ENCODE measurements around the gene UBE2H.
"Not testable (repeated sequence)": the region's sequence is repeated elsewhere in the genome, so short reads cannot be mapped to it uniquely, and the experiment has no call there.

The UBE2H gene

DNA sequence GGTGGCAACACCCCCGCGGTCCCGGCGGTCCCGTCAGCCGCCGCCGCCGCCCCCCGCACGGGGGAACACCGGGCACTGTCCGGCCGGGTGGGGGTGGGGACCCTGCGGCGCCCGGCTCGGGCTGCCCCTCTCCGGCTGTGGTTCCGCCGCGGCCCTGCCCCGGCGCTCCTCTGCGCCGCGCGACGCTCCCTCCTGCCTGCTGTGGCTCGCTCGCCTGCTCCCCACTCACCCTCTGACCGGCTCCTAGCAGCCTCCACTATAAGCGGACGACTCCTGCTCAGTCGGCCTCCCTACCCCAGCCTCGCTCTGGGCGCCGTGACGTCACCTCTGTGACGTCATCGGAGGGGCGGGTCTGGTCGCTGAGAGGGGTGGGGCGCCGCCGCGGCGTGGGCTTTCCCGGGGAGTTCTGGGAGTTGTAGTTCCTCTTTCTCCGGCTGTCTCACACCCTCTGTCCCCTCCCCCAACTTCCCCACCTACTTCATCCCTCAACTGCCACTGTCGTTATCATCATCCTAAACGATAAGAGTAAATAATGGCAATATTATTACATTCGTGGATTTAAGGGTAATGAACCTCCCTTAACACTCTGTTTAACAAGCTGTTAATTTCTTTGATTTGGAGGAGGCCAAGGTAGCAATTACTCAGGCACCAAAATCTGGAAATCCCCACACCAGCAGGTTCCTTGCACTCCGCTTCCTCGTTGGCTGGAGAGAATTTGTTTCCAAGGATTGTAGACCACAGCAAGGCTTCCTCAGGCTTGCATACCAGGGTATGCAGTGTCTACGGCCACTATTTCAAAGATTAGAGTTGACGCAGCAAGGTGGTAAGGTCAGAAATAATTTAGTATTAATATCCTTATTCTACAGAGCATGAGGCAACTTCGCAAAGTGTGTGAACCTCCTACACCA, at the start of gene UBE2H:
UBE2H (minus strand) TSS at position 308 of the 908 bp plus-strand sequence. CDS start 405 bp downstream, outside the sequence.
- DNase-seq: peak; percentile 97

DNA sequence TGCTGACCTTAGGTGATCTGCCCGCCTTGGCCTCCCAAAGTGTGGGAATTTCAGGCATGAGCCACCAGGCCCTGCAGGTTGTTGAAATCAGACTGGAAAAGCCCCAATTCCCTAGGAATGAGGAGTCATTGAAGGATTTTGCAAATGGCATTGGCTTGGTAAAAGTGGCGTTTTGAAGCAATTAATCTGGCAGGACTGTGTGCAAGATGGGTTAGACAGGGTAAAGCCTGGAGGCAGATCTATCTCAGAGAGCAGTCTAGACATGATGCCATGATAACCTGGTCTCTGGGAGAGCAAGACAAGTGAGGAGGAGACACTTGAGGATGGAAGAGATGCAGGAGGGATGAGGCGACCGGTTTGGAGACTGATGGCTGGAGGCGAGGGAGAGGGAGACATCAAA, 45.7 kb upstream of the UBE2H start:
- DNase-seq: no peak

DNA sequence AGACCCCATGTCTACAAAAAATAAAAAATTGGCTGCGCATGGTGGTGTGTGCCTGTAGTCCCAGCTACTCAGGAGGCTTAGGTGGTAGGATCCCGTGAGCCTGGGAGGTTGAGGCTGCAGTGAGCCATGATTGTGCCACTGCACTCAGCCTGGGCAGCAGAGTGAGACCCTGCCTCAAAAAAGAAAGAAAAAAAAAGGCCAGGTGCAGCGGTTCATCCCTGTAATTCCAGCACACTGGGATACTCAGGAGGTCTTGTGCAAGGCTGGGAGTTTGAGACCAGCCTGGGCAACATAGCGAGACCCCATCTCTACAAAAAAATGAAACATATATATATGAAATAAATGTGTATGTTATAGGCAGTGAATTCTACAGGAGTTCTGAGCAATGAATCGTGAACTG, 44.5 kb upstream of the UBE2H start:
- DNase-seq: no peak

DNA sequence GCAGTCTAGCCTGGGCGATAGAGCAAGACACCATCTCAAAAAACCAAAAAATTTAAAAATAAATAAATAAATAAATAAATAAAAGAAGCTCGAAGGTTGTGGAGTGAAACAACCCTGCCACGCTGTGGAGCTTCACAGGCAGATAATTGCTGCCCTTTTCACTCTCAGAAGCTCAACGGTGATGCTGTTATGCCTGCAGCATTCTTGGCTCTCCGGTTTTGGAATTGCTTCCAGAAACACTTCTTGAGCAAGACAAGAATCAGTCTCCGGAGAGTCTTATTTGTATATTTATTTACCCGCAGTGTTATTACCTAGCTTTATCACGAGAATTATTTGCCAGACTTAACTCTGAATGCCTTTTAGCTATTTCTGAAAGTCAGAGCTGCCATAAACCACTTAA, 40.5 kb upstream of the UBE2H start:
- no peak for DNase-seq

DNA sequence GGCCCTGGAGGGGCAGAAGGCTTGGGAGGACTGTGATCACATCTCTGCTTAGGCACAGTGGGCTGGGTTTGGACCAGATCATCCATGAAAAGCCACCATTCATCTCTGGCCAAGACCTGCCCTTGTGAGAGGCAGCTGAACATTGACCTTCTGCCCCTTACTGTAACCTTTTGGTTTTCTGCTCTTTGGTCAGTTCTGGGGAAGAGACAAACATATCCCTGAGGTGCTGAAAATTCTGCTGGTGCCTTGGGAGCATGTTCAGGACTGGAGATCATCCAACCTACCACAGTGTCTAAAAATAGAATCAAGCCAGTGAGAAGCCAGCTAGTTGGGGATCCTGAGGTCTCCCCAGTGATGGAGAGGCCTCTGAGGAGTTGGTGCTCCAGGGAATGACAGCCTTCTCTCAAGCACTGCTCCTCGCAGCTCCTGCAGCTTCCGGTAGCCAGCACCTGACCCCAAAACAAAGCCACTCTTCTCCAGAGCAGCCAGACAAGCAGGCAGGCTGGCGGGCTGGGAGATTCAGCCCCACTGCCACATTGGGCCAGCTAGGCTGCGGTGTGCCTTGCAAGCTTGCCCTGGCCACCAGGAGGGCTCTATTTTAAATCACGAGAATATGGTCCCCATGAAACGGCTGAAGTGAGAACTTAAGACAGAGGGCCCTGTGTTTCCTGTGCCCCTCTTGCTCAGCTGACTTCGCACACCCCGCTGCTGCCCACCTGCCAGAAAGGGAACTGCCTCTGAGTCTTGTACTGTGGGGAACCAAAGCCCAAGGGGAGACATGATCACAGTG, 37.8 kb upstream of the UBE2H start:
- peak; percentile 17 for DNase-seq

DNA sequence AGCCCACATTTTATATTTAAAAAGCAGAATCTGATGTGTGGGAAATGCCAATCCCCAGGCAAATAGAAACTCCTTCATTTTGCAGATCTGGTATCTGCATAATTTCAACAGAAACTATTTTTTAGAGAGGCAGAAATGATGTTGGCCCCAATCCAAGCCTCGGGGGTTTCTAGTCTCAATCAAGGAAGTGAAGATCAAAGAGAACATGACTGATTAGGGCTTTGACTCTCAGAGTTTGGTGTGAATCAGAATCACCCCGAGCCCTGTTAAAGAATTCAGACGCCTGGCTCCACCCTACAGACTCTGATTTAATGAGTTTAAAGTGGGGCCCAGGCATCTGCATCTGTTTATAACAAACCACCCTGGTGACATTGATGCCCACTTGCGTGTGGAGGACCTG, 36.7 kb upstream of the UBE2H start:
- DNase-seq: no peak

DNA sequence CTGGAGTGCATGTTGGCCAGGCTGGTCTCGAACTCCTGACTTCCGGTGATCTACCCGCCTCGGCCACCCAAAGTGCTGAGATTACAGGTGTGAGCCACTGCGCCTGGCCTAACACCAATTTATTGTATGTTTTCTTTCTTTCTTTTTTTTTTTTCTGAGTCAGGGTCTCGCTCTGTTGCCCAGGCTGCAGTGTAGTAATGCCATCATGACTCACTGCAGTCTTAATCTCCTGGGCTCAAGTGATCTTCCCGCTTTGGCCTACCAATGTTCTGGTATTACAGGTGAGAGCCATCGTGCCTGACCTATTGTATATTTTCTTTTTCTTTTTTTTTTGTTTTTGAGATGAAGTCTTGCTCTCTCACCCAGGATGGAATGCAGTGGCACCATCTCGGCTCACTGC, 33.8 kb upstream of the UBE2H start:
- DNase-seq: no peak

DNA sequence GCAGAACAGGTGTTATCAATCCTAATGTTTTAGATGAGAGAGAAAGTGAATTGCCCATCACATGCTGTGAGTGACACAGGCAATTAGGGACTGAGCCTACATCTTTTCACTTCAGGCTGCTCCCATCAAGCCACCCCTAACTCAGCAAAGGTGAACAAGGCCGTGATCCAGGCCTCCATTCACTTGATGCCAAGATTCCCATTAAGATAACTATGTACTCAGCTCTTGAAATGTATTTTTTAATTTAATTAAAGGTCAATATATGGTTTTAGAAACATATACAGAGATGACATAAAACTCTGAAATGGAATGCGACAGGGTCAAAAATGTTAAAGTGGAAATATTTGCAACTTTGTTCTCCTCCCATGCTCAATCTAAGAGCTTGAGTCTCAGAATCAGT, 27.9 kb upstream of the UBE2H start:
- no peak for DNase-seq

DNA sequence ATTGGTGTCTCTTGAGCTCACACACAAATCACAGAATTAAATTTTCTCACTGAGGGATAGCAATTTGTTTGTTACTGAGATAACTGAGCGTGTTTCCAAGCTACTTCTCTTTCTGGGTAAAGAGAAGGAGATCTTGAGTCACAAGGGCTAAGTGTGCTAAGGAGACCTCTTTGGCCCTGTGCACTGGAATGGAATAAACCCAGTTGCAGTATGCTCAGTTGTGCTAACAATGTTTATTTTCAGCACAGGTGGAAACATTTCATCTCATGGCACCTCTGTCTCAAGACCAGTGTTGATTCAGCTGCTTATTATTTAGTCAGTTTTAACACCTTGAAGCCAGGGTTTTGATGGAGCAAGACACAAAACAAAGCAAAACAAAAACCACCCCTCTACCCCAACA, 22.5 kb upstream of the UBE2H start:
- no peak for DNase-seq

DNA sequence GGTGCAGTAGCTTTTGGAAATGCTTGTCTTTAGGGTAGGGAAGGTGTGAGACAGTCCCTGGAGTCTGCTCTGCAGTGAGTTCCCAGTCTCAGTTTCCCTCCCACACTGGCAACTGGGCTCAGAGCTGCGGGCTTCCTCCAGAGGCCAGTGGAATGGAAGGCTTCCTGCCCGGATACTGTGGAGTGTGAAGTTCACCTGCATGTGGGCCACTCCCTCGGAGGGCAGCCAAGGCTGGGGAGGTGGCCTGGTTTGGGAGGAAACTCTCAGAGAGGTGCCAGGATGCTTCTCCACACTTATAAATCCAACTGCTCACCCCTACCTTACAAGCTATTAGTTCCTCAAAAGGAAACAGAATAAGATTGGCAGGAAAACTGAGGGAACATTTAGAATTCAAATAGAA, 18.1 kb upstream of the UBE2H start:
- no peak for DNase-seq

DNA sequence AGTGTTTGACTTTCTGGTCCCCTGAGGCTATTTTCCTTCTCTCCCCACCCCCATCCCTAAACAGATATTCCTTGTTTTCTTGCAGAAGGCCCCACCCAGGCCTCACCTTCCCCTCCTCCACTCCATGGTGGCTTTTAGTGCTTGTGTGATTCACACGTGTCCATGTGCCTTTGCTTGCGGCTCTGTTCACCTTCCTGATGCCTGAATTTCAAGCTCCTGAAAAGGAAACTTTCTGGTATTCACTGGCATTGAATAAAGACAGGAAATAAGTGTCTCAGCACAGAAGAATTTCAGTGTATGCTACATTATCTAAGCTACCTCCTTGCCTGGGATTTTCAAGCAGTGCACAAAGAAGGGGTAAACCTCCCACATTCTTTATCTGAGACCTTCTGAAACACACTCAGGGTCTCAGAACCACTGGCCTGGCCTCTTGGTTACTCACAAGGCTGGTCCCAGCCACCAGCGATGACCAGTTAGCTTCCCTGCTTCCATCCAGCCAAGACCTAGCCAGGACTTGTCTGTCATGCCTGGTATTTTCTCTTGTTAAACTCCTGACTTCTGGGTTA, 17.2 kb upstream of the UBE2H start:
- no peak for DNase-seq

DNA sequence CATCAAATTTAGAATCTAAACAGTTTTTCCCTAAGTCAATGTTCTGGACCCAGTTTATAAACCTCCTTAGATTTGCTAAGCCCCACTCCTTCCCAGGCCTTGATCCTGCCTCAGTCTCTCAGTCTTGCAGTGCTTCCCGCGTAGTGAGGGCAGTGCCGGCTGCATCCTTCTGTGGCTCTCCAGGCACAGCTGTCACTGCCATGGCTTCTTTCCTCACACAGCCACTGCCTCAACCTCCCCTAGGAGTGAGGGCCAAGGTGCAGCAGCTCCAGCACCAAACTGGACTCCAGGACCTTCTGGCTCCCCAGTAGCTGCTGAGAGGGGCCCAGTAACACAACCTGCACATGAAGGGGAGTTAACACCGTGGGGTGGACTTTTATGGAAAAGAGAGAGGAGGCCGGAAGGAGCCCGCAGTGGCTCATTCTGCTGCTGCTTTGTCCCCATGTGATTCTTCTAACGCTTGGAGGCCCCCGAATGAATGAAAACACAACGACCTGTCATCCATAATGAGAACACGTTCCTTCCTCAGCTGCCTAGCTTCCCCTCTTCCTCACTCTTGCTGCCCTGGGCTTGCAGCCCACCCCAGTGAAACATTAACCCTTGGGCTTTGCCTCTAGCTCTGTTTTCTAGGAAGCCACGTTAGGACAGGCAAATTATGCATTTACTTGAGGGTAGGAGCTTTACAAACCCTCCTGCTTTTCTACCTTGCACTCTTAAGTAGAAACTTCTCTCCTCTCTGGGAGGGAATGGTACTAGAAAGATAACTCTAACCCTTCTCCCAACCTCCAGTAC, 16.0 kb upstream of the UBE2H start:
- DNase-seq: no peak

DNA sequence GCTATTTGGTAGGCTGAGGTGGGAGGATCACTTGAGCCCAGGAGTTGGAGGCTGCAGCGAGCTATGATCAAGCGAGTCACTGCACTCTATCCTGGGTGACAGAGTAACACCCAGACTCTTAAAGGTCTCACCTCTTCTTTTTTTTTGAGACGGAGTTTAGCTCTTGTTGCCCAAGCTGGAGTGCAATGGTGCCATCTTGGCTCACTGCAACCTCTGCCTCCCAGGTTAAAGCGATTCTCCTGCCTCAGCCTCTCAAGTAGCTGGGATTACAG, 7.4 kb upstream of the UBE2H start:
- DNase-seq: not testable (repeated sequence)

DNA sequence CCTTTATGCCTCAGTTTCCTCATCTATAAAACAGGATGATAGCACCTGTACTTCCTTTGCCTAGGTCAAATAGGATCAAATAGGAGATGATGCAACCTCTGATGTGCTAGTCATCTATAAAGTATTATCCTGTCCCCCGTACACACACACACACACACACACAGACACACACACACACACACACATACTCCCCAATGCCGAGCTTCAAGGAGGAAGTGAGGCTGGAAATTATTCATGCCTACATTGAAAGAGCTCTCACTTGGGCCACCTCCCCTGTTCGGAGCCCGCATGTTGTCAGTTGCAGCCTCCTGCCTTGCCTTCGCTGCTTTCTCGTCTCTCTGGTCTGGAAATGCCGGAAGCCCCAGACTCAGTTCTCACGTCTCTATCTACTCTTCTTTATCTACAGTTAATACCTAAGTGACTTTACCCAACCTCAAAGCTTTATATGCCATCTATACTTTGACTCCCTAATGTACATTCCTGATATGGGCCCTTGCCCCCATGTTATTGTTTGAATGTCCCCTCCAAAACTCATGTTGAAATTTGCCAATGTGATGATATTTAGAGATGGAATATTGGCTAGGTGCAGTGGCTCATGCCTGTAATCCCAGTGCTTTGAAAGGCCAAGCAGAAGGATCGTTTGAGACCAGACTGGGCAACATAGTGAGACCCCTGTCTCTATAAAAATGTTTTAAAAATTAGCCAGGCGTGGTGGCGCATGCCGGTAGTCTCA, 6.9 kb upstream of the UBE2H start:
- DNase-seq: no peak

DNA sequence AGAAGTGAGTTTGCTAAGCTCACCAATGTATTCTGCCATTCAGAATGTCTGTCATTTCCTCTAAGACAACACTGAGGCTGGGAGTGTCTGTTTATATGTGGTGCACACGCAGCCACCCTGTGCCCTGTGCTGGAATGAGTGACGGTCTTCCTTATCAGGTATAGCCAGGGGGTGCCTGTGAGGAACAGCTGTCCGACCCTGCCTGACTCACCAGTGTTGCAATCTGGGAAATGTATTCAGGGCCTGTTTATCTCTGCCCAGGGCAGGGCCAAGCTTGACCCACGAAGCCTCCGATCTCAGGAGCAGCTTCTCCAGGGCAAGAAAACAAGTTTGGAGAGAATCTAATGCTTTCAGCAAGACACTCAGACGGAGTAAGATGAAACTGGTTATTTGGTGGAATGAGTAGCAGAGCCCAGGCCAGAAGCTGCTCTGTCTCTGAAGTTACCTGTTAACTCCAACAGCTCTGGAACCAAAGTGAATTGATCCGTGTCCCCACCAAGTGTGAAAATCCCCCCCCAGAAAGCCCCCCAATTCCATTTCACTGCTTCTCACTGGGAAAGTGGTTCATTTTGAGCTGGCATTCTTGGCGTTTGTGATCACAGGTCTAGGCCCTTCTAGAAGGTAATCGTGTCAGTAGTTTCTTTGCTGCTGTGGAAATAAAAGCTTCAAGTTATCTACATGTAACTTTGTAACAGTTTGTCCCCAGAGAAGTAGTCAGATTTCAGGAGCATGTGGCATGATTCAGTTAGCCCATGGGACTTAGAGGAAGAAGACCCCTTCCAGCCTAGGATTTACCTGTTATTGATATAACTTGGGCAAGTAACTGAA, 6.1 kb upstream of the UBE2H start:
- no peak for DNase-seq

DNA sequence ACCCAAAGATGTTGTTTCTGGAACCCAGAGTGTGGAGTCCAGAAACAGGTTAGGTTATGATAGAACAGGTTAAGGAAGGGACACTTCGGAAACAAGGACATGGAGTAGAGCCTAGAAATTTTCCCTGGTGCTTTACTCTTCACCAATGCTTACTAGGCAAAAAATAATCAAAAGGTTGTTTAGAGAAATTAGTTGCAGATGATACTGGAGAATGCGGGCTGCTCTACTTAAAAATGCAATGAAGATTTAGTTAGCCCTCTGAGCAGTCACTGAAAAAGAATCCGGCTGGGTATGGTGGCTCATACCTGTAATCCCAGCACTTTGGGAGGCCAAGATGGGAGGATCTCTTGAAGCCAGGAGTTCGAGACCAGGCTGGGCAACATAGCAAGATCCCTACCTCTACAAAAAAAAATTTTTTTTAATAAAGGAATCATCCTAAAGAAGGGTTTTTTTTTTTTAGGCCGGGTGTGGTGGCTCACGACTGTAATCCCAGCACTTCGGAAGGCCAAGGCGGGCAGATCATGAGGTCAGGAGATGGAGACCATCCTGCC, 3.3 kb upstream of the UBE2H start:
- no peak for DNase-seq

DNA sequence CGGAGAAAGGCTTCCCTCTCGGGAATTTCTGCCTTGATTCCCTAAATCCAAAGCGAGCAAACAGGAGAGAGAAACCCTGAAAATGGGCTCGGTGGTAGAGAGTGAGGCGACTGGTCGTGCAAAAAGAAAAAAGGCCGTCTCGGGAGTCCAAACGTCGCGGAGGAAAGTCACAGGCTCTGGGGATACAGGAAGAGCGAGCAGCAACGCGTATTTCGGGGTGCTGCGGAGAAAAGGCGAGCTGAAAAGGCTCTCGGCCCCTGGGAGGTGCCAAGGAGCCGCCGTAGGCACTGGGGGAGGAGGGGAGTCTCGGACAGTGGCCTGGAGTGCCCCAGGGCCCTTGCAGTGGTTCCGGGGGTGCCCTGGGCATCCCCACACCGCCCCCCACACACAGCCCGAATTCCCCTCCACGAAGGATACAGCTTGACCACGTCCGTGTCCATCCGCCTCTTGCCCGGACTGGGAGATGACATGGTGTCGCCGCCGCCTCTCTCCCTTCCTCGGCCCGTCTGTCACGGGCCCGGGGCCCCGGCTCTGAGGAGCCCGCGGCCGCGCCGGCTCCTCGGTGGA, 591 bp downstream of the UBE2H start:
- DNase-seq: peak; percentile 79

DNA sequence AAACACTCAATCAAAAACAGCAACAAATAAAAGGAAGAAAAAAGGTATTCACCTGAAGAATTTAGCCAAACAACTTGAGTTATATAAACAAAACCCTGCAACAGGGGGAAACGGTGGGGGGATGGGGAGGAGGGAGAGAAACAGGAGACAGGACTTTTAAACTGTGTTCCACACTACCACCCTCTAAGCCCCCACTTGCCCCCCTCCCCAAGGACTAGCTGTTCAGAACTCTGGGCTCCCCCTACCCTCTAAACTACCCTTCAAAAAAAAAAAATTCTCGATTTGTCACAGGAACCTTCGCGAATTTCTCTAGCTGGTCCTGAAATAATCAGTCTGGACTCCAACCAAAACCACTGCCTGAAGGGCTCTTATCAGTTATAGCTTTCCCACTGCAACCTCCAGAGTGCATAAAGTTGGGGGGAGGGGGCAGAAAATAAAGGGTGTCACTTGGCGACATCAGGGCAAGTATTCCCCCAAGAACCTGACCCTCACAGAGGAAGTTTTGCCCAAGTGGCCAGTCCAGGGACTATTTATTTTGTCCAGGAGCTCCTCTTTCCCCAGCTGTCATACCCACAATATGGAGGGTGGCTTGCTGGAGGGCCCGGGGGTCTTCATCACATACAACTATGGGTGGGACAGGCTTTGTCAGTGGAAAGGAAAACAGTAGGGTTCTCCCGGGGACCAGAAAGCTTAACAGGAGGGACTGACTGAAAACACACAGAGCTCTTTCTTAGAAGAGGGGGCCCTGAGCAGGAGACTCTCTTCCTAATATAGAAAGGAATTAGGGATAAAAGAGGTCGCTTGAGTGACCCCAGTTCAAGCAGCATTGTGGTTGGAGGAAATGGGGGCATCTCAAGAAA, 1.3 kb downstream of the UBE2H start:
- peak; percentile 62 for DNase-seq

DNA sequence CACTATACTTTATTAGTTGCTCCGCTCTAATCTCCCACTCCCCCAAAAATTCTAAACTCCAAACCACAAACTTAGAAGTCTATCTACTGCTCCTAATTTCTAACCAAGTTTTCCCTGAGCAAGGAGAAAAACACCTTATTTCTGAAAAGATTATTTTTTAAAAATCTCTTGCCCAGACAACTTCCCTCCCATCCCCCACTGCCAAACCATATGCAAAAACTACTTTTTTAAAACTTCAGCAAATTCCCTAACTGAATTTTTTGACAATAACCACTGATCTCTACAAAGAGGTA, 1.9 kb downstream of the UBE2H start:
- peak; percentile 24 for DNase-seq

Data from retina (tissue), 1 donor.